M059J (cell line): ENCODE data around the gene CCDC154. TPM values are rescaled to one million over a fixed set of nuclear protein-coding genes. Genes with fewer than 3 reads are reported as not detected.

Experiments used
- DNase-seq: peaks from one replicate; pipeline ENCODE4 v3.0.0-alpha.2; 2012; ENCODE audit warnings: low read depth
- total RNA-seq: library from RNA; depleted of rRNA; stranded (reverse); fragments of >200 nt; shearing (Covaris generic); gene quantifications from 2 replicates; pipeline ENCODE4 v1.2.3, GENCODE V29; 2014

The CCDC154 gene
- total RNA-seq, 1 experiment from 2014 or later, result not detected

GRCh38 chr16:1425616-1426370, 18.6 kb downstream of the CCDC154 start:
- no peak for DNase-seq

DNA sequence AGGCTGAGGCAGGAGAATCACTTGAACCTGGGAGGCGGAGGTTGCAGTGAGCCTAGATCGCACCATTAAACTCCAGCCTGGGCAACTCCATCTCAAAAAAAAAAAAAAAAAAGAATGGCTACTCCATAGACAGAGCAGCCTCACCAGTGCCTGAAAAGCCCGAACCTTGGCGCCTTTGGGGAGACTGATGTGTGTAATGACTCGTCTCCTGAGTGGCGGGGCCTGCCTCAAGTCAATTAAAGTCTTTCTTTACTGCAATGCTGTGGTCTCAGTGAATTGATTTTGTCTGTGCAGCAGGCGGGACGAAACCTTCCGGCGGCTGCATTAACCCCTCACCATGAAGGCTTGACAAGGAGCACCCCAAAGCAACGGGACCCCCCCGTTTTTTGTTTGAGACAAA, 20.3 kb downstream of the CCDC154 start:
- DNase-seq, result peak; percentile 32

GRCh38 chr16:1422076-1422475, 22.3 kb downstream of the CCDC154 start:
- DNase-seq, result no peak

DNA sequence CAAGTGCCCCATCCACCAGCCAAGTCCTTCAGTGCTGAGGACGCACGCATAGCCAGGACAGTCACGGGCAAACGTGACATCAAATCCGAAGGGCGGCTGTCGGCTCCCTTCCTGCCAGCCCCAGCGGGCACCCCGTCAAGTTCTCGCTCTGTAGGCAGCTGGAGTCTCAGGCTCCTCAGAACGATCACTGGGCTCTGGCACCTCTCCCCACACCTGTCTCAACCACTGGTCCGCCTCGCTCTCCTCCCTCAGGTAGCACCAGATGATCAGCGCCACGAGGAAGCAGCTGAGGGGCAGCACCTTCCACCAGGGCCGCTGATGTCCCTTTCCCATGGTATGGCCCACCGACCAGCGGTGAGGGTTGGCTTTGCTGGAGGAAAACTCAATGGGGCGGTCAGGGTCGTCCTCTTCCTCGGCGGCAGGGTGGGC, 24.2 kb downstream of the CCDC154 start:
- DNase-seq, result no peak

DNA sequence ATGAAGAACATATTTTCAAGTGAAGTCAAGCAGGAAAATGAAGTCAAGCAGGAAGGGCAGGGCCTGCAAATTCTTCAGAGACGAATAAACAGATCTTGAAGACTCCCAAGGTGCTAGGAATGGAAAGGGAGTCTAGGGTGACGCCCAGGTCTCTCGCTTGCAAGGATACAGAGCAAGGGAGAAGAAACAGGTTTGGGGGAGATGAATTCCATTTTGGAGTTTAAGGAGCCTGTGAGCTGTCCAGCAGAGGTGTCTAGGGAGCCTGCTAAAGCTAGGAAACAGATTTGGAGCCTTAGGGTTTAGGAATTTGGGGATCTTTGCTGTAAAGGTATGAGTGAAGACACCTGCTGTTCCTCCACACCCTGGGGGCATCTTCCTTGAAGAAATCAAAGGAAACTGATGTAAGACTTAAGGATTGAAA, 27.8 kb downstream of the CCDC154 start:
- DNase-seq, result peak; percentile 18

DNA sequence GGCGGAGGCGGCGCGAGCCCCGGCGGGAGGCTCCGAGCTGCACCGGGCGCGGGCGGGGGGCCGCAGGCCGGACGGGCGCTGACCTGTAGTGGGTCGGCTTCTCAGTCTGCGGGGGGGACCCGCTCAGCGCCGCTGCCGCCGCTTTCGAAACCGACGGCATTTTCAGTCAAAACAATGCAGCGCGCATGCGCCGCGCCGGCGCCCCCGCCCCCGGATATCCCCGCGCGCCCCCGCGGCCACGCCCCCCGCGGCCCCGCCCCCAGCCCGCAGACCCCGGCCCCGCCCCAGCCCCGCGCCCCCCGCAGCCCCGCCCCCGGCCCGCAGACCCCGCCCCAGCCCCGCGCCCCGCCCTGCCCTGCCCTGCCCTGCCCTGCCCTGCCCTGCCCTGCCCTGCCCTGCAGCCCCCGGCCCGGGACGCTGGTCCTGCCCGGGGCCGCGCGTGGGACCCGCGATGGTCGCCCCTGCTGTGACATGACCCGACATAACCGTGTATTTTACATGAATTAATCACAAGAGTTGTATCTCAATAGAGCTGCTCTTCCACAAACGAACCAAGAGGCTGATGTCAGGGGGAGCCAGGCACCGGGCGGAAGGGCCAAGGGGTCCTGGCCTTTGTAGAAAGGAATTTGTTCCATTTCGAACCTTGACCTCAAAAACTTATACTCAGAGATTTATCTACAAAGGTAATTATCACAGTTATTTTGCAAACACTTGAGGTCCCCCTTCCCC, 29.7 kb downstream of the CCDC154 start, which contains the start of gene UNKL:
Gene UNKL (minus strand): TSS at position 173 of the 729 bp plus-strand sequence. CDS start 13 bp downstream, at position 160.
- DNase-seq, result peak; percentile 43

DNA sequence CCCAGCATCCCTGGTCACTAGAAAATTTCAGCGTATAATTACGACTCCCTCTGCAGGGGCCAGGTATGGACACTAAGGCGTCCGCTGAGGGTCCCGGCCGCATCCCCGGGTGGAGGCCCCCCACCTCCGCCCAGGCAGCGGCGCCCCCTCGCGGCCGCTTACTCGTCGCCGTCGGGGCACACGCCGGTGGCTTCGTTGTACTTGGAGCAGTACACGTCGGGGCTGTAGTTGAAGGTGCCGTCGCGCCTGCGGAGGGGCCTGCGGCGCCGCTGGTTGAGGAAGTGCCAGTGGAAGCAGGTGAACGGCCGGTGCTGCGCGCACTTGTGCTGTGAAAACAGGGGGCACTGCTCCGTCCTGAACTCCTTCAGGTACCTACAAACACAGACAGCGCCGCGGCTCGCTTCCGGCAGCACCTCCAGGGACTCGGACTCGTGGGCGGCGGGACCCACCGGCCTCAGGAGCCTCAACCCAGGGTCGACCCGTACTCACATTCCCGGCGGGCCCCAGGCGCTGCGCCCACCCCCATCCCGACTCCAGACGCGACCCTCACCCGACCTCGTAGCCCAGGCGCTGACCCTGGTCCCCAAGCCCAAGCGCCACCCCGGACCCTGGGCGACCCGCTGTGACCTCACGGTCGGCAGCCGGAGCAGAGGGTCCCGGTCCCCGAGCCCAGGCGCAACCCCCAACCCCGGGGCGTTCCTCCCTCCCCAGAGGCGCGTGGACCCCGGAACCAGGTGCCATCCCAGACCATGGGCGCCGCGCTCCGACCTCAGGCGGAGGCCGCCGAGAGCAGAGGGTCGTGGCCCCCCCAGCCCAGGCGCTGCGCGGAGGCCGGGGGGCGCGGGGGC, 30.4 kb downstream of the CCDC154 start:
- peak; percentile 23 for DNase-seq

GRCh38 chr16:1412847-1413246, 31.5 kb downstream of the CCDC154 start:
- DNase-seq, result no peak

GRCh38 chr16:1408171-1408837, 36.1 kb downstream of the CCDC154 start:
- peak; percentile 69 for DNase-seq

DNA sequence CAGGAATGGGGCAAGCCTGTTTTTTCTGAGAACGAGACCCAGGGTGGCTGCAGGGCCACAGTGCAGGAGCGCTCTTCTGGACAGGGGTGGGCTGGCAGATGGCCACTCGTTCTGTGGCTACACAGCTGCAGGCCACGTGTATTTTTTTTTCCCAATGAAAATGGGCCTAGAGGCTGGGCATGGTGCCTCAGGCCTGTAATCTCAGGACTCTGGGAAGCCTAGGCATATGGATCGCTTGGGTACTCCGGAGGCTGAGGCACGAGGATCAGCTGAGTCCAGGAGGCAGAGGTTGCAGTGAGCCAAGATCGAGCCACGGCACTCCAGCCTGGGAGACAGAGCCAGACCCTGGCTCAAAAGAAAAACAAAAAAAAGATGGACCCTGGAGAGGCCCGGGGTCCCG, 36.6 kb downstream of the CCDC154 start:
- DNase-seq, result no peak

- DNase-seq, result no peak
Measured at GRCh38 chr16:1403733-1404132, 40.6 kb downstream of the CCDC154 start.

GRCh38 chr16:1403036-1403435, 41.3 kb downstream of the CCDC154 start:
- no peak for DNase-seq

- no peak for DNase-seq
Measured at GRCh38 chr16:1401758-1402154, 42.6 kb downstream of the CCDC154 start.

GRCh38 chr16:1401061-1401757, 43.1 kb downstream of the CCDC154 start:
- no peak for DNase-seq

- DNase-seq, result no peak
Measured at GRCh38 chr16:1398826-1399581, 45.4 kb downstream of the CCDC154 start.

DNA sequence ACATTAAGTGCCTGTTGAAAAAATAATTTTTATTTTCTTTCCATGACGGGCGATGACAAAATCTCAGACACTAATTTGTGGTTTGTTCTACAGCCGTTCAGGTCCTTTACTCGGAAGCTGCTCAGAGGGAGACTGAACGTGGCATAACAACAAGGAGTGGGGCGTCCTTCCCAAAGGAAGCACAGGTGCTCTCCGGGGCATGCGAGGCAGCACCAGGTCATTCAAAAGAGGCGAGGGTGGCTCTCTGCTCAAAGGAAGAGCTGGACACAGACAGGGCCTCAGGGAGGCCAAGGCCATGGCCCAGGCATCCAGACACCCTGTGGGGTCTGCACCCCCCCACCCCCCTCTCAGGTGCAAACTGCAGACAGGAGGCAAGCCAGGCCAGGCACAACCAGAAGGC, 46.0 kb downstream of the CCDC154 start:
- no peak for DNase-seq

- no peak for DNase-seq
Measured at GRCh38 chr16:1397779-1398178, 46.6 kb downstream of the CCDC154 start.

DNA sequence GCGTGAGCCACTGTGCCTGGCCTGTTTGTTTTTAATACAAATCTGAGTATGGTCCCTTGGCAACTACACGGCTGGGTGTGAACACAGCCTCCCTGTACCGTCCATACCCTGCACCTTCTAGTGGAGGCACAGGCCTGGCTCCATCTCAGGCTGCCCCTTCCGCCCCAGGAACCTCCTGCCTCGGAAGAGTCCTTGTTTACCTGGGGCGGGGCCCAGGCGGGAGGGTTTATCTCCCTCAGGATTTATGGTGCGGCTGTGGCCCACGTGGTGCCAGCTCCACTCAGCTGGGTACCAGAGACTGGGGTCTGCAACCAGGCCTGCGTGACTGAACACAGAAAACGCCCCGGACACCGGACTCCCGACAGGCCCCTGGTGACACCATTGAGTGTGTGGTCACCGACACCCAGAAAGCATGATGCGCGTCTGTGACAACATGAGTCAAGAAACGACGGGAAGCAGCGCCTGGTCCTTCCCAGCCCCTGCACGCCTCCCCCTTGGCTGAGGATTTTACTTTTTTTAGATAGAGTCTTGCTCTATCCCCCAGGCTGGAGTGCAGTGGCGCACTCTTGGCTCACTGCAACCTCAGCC, 48.8 kb downstream of the CCDC154 start:
- DNase-seq, result no peak

DNA sequence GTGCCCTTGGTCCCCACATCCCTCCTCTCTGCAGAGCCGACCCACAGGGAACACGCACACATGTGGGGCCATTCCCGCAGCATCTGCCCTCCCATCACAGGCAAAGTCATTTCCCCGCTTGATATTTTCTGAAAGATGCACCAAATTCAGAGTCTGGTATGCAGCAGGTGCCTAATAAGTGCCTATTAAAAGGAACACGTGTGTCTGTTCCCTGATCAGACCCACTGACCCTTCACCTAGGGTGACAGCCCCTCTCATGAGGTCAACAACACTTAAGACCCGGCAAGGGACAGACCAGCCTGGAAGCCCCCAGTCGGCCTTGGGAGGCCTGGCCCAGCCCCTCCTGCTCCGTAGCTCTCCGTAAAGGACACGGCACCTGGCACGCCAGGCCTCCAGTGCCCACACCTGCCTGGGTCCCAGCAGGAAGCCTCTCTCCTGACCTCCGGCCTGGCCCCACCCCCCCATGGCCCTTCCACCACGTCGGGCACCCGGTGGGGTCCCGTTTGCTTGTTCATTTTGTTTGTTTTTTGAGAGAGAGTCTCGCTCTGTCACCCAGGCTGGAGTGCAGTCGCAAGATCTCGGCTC, 49.9 kb downstream of the CCDC154 start:
- DNase-seq, result no peak
